ENCODE data around the gene TIMM9. TPM values are rescaled to one million over a fixed set of nuclear protein-coding genes. Genes with fewer than 3 reads are reported as not detected.
"Not testable (repeated sequence)": the region's sequence is repeated elsewhere in the genome, so short reads cannot be mapped to it uniquely, and the experiment has no call there.

Gene TIMM9
- total RNA-seq, 2 experiments from 2014 or later: 61.4 to 66.7 TPM

DNA sequence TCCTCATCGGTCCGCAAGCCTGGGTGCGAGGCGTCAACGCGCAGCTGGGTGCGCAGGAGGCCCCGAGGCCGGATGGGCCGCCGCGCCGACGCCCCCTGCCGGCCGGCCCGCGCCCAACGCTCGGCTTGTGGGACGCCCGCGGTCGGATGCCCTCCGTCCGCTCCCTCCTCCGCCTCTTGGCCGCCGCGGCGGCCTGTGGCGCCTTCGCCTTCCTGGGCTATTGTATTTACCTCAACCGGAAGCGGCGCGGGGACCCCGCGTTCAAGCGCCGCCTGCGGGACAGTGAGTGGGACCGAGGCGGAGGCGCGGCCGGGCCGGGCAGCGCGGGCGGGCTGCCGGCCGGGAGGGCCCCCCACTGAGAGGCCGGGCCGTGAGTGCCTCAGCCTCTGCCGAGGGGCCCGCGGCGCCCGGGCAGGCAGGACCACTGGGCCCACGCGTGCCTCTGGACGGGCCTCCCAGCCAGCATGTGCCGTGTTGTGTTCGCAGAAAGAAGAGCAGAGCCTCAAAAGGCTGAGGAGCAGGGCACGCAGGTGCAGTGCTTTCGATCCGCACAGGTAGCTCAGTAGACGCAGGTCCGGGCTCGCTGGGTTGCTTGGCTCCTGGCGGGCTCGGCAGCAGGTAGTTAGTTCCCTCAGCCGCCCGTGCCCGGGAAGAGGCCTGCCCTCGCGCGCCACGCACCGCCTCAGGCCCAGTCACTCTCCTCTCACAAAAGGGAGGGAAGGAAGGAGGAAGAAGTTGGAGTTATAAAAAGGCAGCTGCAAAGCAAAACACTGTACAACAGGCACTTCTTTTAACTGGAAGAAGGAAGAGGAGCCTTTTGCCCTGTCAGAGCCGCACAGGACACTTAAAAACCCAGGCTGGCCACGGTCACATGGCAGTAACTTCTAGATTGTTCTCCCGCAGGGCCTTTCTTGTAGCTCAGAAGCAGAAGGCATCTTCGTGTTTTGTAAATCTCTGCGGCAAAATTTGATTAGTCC is 31.2 kb downstream of the TIMM9 start, which contains the start of gene TOMM20L:
Gene TOMM20L, plus strand, starts transcription at position 119 of the 977 bp plus-strand sequence. Its CDS starts 28 bp downstream, at position 147.
- CTCF ChIA-PET: interaction anchor here (0.6 to 2.3 kb wide), 32 partner anchors 9 to 290 kb away, joined by 3 to 21 read pairs (median 4); partner anchors contain the start of genes ARID4A, KIAA0586, PSMA3 and TIMM9
- Mint-ChIP-seq H3K4me3 (peak within 1 kb of the TSS; percentile 66), H3K36me3 (no peaks in the 10 kb centered on the region), H3K27me3 (no peaks in the 10 kb centered on the region), H3K4me1 (ENCODE audit: low read depth) (peaks cover 11% of the 10 kb centered on the region), H3K27ac (peak within 1 kb of the TSS; percentile 58), H3K9me3 (no peaks in the 10 kb centered on the region)
- peak; percentile 80 for DNase-seq
- POLR2A ChIA-PET: interaction anchor here (0.7 to 1.2 kb wide), 3 partner anchors 30 to 98 kb away, joined by 3 read pairs; partner anchors contain the start of gene ARID4A
- intact Hi-C loops (cut with micrococcal nuclease): loop anchor here (1.0 to 10.0 kb wide), 3 partner anchors 31 to 288 kb away; partner anchors contain the start of genes KIAA0586, PSMA3 and TIMM9

DNA sequence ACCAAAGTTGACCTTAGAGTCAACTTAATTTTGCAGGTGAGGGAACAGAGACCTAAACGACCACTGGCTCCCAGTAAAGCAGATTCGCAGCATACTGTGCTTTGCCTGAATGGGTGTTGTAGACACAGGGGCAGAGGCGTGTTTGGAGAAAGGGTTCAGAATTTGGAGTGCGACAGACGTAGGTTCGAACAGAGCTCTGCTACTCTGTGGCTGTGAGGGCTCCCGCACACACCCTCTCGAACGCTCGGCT is 31.8 kb downstream of the TIMM9 start:
- intact Hi-C loops (cut with micrococcal nuclease): loop anchor here (1.0 to 10.0 kb wide), 2 partner anchors 151 to 287 kb away; partner anchors contain the start of gene PSMA3
- peak overlapping the region; percentile 61 for H3K4me3 Mint-ChIP-seq
- H3K27me3 Mint-ChIP-seq: no peaks in the 10 kb centered on the region
- no peaks in the 10 kb centered on the region for H3K36me3 Mint-ChIP-seq
- CTCF ChIA-PET: interaction anchor here (0.6 to 2.3 kb wide), 24 partner anchors 10 to 289 kb away, joined by 3 to 21 read pairs (median 4); partner anchors contain the start of gene ARID4A
- no peaks in the 10 kb centered on the region for H3K9me3 Mint-ChIP-seq
- no peak overlapping the region for H3K27ac Mint-ChIP-seq
- peaks cover 11% of the 10 kb centered on the region for H3K4me1 Mint-ChIP-seq (ENCODE audit: low read depth)
- no peak for DNase-seq
- POLR2A ChIA-PET: interaction anchor here (0.7 to 1.1 kb wide), 2 partner anchors 30 to 97 kb away, joined by 3 read pairs; partner anchors contain the start of gene ARID4A

DNA sequence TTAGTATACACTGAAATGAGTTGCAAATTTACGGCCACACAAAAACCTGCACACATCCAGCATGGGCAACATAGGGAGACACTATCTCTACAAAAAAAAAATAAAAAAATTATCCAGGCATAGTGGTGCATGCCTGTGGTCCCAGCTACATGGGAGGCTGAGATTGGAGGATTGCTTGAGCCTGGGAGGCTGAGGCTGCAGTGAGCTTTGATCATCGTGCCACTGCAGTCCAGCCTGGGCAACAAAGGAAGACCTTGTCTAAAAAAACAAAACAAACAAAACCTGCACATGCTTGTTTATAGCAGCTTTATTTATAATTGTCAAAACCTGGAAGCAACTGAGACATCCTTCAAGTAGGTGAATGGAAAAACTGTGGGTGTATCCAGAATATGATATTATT is 36.5 kb downstream of the TIMM9 start:
- intact Hi-C loops (cut with micrococcal nuclease): loop anchor here (10.0 kb wide), 1 partner anchor 146 kb away; the partner anchor contains the start of gene PSMA3
- Mint-ChIP-seq H3K27me3 (no peaks in the 10 kb centered on the region), H3K36me3 (peaks cover 3% of the 10 kb centered on the region), H3K4me3 (no peak overlapping the region), H3K27ac (no peak overlapping the region), H3K9me3 (no peaks in the 10 kb centered on the region), H3K4me1 (ENCODE audit: low read depth) (peaks cover 6% of the 10 kb centered on the region)
- POLR2A ChIA-PET: no interaction called here
- CTCF ChIA-PET: no interaction called here
- no peak for DNase-seq

DNA sequence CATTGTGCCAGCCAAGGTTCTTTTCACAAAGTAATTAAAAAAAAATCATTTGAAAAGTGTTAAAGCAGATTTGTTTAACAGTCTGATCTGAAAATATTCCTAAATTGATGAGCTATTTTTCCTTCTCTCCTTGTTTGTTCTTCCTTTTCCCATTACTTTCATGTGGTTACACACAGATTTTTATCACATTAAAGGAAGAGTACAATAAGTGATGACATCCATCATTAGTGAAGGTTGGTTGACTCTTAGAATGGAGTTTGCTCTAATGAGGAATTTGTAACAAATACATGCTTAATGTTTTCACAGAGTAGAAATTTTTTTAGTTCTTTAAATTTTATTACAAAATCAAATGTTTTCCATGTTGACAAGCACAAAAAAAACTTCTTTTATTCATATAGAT is 50.5 kb downstream of the TIMM9 start:
- no peak overlapping the region for H3K4me3 Mint-ChIP-seq
- POLR2A ChIA-PET: no interaction called here
- H3K4me1 Mint-ChIP-seq (ENCODE audit: low read depth): no peaks in the 10 kb centered on the region
- no peaks in the 10 kb centered on the region for H3K27me3 Mint-ChIP-seq
- CTCF ChIA-PET: interaction anchor here (2.2 kb wide), 1 partner anchor 19 kb away, joined by 6 read pairs; the partner anchor contains the start of gene TOMM20L
- H3K9me3 Mint-ChIP-seq: no peaks in the 10 kb centered on the region
- peaks cover 31% of the 10 kb centered on the region for H3K36me3 Mint-ChIP-seq
- H3K27ac Mint-ChIP-seq: no peak overlapping the region
- DNase-seq: no peak
- intact Hi-C loops (cut with micrococcal nuclease): no loop called here

DNA sequence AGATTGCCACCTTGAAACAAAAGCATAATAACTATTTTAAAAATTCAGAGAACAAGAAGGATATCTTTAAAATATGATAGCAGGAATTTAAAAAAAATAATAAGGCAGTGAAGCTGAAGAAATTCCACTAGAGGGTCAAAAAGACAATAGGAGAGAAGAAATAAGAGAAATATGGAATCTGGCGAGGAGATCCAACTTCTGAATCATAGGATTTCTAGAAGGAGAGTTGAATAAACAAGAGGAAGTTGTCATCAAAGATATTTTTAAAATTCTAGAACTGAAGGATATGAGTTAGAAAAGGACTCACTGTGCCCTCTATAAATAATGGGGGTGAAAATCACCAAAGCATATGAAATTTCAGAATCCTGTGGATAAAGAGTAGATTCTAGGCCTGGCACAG is 58.4 kb downstream of the TIMM9 start:
- peaks cover 7% of the 10 kb centered on the region for H3K4me1 Mint-ChIP-seq (ENCODE audit: low read depth)
- peaks cover 43% of the 10 kb centered on the region for H3K36me3 Mint-ChIP-seq
- H3K27me3 Mint-ChIP-seq: no peaks in the 10 kb centered on the region
- CTCF ChIA-PET: interaction anchor here (1.8 kb wide), 1 partner anchor 27 kb away, joined by 5 read pairs; the partner anchor contains the start of gene TOMM20L
- intact Hi-C loops (cut with micrococcal nuclease): no loop called here
- H3K4me3 Mint-ChIP-seq: no peak overlapping the region
- no peak overlapping the region for H3K27ac Mint-ChIP-seq
- no peak for DNase-seq
- no peaks in the 10 kb centered on the region for H3K9me3 Mint-ChIP-seq
- POLR2A ChIA-PET: no interaction called here

DNA sequence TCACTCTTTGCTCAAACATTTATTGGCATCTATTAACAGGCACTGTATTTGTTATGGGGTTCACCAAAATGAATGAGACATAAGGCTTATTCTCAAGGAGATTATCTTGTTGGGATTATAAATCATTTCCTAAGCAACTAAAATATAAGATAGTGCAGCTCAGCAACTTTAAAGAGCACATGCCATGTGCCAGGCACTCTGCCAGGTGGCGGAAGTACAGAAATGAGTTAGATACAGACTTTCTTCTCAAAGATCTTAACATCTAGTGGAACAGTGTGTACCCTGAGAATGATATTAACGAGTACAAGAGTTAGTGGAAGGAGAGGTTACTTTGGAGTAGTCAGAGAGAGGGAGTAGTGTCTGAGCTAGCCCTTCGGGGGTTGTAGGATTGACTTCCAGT is 60.0 kb downstream of the TIMM9 start:
- Mint-ChIP-seq H3K4me3 (no peak overlapping the region), H3K4me1 (ENCODE audit: low read depth) (peaks cover 7% of the 10 kb centered on the region), H3K36me3 (peaks cover 43% of the 10 kb centered on the region), H3K27me3 (no peaks in the 10 kb centered on the region), H3K27ac (peak overlapping the region; percentile 38), H3K9me3 (no peaks in the 10 kb centered on the region)
- DNase-seq: no peak
- POLR2A ChIA-PET: no interaction called here
- CTCF ChIA-PET: no interaction called here
- intact Hi-C loops (cut with micrococcal nuclease): no loop called here

DNA sequence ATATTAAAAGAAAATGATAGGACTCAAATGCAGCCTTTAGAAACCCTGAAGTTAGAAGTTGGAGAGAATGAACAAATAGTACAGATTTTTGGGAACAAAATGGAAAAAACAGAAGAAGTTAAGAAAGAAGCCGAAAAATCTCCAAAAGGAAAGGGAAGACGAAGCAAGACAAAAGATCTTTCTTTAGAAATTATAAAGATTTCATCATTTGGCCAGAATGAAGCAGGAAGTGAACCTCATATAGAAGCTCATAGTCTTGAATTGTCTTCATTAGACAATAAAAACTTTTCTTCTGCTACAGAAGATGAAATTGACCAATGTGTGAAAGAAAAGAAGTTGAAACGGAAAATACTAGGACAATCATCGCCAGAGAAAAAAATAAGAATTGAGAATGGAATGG is 63.0 kb downstream of the TIMM9 start:
- DNase-seq: no peak
- ChIA-PET POLR2A (no interaction called here), CTCF (interaction anchor here (1.2 kb wide), 1 partner anchor 12 kb away, joined by 3 read pairs; no protein-coding TSS in a partner anchor)
- Mint-ChIP-seq H3K27me3 (no peaks in the 10 kb centered on the region), H3K4me1 (ENCODE audit: low read depth) (peaks cover 7% of the 10 kb centered on the region), H3K36me3 (peaks cover 35% of the 10 kb centered on the region), H3K27ac (no peak overlapping the region), H3K9me3 (no peaks in the 10 kb centered on the region), H3K4me3 (no peak overlapping the region)
- intact Hi-C loops (cut with micrococcal nuclease): no loop called here

DNA sequence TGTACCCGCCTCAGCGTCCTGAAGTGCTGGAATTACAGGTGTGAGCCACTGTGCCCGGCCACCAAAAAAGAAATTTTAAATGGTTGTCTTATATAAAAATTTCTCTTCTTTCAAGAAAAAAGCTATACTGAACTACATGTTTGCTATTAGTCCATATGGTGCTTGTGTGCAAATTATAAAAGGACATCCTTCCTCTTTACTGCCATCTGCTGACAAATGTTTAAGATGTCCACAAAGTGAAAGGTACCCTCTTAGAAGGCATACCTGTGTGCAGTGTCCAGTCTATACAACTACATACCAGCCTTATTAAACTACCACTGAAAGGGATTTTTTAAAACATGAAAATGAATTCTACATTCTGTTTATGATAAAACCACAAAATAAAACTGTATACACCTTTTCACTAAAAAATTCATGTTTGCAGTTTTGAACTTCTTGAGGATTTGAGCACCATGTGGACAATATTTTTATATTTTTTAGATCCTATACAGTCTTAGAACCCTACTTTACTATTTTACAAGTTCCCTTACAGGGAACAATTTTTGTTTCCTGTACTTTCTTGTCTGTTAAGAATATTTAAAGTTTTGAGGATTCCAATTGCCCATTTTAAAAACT is 64.4 kb downstream of the TIMM9 start:
- DNase-seq: no peak
- Mint-ChIP-seq H3K4me1 (ENCODE audit: low read depth) (peaks cover 7% of the 10 kb centered on the region), H3K9me3 (no peaks in the 10 kb centered on the region), H3K4me3 (no peak overlapping the region), H3K27me3 (no peaks in the 10 kb centered on the region), H3K36me3 (peaks cover 29% of the 10 kb centered on the region), H3K27ac (no peak overlapping the region)
- CTCF ChIA-PET: interaction anchor here (0.7 to 1.2 kb wide), 2 partner anchors 13 to 34 kb away, joined by 3 read pairs; no protein-coding TSS in a partner anchor
- POLR2A ChIA-PET: no interaction called here
- intact Hi-C loops (cut with micrococcal nuclease): loop anchor here (2.0 kb wide), 2 partner anchors 64 to 254 kb away; partner anchors contain the start of gene ARID4A

DNA sequence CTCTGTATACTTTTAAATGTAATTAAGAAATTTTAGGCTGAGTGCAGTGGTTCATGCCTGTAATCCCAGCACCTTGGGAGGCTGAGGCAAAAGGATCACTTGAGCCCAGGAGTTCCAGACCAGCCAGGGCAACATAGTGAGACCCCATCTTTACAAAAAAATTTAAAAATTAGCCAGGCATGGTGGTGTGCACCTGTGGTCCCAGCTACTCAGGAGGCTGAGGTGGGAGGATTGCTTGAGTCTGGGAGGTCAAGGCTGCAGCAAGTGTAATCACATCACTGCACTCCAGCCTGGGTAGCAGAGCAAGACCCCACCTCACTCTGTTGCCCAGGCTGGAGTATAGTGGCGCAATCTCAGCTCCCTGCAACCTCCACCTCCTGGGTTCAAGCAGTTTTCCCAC is 65.1 kb downstream of the TIMM9 start:
- CTCF ChIA-PET: interaction anchor here (0.7 kb wide), 1 partner anchor 34 kb away, joined by 3 read pairs; no protein-coding TSS in a partner anchor
- DNase-seq; H3K27me3 Mint-ChIP-seq; H3K4me3 Mint-ChIP-seq; POLR2A ChIA-PET; H3K27ac Mint-ChIP-seq; H3K4me1 Mint-ChIP-seq (ENCODE audit: low read depth); H3K9me3 Mint-ChIP-seq: not testable (repeated sequence)
- intact Hi-C loops (cut with micrococcal nuclease): loop anchor here (2.0 kb wide), 2 partner anchors 63 to 253 kb away; partner anchors contain the start of gene ARID4A
- H3K36me3 Mint-ChIP-seq: peaks cover 23% of the 10 kb centered on the region

Other genes with a start within 250 kb of the TIMM9 start
- 10 to 100 TPM; 45.3 to 47.0 TPM for gene ACTR10, start 227.4 kb downstream of the TIMM9 start, total RNA-seq
- gene PSMA3, start 182.7 kb downstream of the TIMM9 start, total RNA-seq: 100 to 1,000 TPM; 349 to 355 TPM
- gene ARID4A, start 129.0 kb downstream of the TIMM9 start, total RNA-seq: 10 to 100 TPM; 24.1 to 28.1 TPM
- gene TOMM20L, start 31.6 kb downstream of the TIMM9 start, total RNA-seq: not detected
- 10 to 100 TPM; 30.3 to 34.9 TPM for gene KIAA0586, start 188 bp upstream of the TIMM9 start, total RNA-seq
- gene DACT1, start 210.4 kb upstream of the TIMM9 start, total RNA-seq: 1 to 10 TPM; 4.3 to 4.7 TPM